T-helper 2 cell treated with Interferon-gamma antibody and Interleukin-4, amounts not matched to agents 5 μg/mL and 100 μg/mL, for 36 hours (primary cell): ENCODE results near the gene ERLEC1.

Source experiments
- DNase-seq: peaks from one replicate; pipeline ENCODE4 v3.0.0; 2021; ENCODE audit warnings: low spot score
- H3K27ac Mint-ChIP-seq: one replicate; pipeline ENCODE4 v1.8.0; 2021; ENCODE audit warnings: mild to moderate bottlenecking, mixed read lengths
- H3K27me3 Mint-ChIP-seq: one replicate; pipeline ENCODE4 v1.8.0; 2021; ENCODE audit warnings: low read depth, mixed read lengths
- H3K36me3 Mint-ChIP-seq: one replicate; pipeline ENCODE4 v1.8.0; 2021; ENCODE audit warnings: low read depth, mixed read lengths
- H3K4me1 Mint-ChIP-seq: one replicate; pipeline ENCODE4 v1.8.0; 2021; ENCODE audit warnings: low read depth, mixed read lengths
- H3K4me3 Mint-ChIP-seq: one replicate; pipeline ENCODE4 v1.8.0; 2022; ENCODE audit warnings: mild to moderate bottlenecking, moderate library complexity, mixed read lengths
- H3K9me3 Mint-ChIP-seq: one replicate; pipeline ENCODE4 v1.8.0; 2021; ENCODE audit warnings: mixed read lengths

Gene ERLEC1

DNA sequence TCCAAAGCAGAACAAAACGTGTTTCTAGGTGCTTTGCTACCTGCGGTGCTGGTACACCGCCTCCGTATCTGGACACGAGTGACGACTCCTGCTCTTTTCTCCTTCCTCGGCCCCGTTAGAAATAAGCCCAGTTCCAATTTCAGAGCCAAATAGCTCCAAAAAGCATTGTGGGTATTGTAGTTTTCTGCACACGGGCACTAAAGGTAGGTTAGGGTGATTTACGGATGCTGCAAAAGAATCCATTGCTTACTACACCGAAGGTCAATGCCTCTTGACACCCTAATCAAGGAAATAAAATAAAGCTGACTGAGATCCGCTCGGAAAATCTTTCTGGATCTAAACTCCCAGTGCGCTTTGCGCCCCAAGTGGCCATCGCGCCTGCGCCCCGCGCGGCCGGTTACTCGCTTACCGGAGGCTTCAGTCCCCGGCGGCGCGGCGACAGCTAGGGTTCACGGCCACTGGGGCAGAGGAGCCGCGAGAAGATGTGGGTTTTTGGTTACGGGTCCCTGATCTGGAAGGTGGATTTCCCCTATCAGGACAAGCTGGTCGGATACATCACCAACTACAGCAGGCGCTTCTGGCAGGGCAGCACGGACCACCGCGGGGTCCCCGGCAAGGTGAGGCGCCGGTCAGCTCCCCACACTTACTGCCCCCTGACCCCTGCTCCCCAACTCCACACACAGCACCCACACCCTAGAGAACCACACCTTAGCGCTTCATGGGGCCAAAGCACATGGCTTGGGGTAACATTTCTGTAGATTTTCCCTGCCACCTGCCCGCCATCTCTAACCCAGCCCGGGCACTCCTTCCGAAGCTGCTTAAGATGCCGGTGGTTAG lies 19.2 kb upstream of the ERLEC1 start, which contains the start of gene CHAC2:
TSS of gene CHAC2 (plus strand) at position 400 of the 837 bp plus-strand sequence. CDS start at position 483, 83 bp downstream.
- H3K9me3 Mint-ChIP-seq, result no peaks in the 10 kb centered on the region
- peak within 1 kb of the TSS; percentile 95 for H3K27ac Mint-ChIP-seq
- no peaks in the 10 kb centered on the region for H3K27me3 Mint-ChIP-seq
- peaks cover 29% of the 10 kb centered on the region for H3K36me3 Mint-ChIP-seq
- peaks cover 30% of the 10 kb centered on the region for H3K4me1 Mint-ChIP-seq
- H3K4me3 Mint-ChIP-seq, result peak within 1 kb of the TSS; percentile 95
- peak; percentile 87 for DNase-seq

DNA sequence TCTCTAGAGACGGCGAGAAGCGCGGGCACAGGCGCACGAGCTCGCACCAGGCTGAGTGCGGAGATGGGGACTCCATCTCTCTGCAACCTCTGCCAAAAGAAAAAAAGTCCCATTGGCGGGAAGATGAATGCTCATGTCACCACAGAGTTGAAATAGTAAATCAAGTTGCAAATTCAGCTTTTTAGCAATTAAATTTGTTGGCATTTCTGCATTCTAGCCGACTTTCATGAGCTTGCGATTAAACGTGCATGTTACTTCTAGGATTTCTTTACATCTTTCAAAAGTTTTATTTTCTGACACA lies 18.7 kb upstream of the ERLEC1 start:
- DNase-seq, result no peak
- no peaks in the 10 kb centered on the region for H3K27me3 Mint-ChIP-seq
- peak overlapping the region; percentile 95 for H3K4me3 Mint-ChIP-seq
- H3K9me3 Mint-ChIP-seq, result no peaks in the 10 kb centered on the region
- H3K27ac Mint-ChIP-seq, result peak overlapping the region; percentile 95
- peaks cover 31% of the 10 kb centered on the region for H3K4me1 Mint-ChIP-seq
- peaks cover 26% of the 10 kb centered on the region for H3K36me3 Mint-ChIP-seq

DNA sequence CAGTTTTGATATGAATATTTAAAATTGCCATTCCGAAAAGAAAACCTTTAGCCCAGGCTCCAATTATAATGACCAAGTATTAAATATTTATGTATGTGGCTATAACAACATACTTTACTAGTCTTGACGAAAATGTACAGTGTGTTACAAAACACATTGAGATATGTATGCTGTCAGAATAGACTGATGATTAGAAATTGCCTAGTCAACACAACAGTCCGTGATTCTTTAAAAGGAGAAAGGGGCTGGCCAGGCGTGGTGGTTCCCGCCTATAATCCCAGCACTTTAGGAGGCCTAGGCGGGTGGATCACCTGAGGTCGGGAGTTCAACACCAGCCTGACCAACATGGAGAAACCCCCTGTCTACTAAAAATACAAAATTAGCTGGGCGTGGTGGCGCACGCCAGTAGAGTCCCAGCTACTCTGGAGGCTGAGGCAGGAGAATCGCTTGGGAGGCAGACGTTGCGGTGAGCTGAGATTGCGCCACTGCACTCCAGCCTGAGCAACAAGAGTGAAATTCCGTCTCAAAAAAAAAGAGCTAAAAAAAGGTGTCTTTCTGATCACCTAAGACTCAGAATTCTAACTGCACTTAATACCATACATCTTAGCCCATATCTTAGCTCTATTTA lies 17.4 kb upstream of the ERLEC1 start:
- peak overlapping the region; percentile 95 for H3K4me3 Mint-ChIP-seq

DNA sequence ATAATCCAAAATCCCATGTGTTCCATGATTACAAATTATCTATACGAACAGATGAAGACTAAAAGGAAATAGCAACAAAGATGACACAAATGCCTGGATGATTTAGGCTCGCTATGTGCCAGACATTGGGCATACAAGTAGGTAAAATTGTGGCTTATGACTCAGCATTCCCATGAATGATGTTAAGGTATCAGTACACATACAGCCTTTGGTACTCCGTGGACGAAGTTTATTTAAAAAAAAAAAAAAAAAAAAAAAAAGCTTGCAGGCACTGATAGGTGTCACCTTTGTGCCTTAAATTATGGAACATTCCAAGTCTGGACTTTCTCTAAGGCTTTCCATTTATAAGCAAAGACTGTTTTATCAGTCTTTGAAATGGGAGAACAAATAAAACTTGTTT lies 16.6 kb upstream of the ERLEC1 start:
- no peaks in the 10 kb centered on the region for H3K27me3 Mint-ChIP-seq
- H3K9me3 Mint-ChIP-seq, result no peaks in the 10 kb centered on the region
- H3K36me3 Mint-ChIP-seq, result peaks cover 22% of the 10 kb centered on the region
- H3K27ac Mint-ChIP-seq, result no peak overlapping the region
- no peak overlapping the region for H3K4me3 Mint-ChIP-seq
- peaks cover 35% of the 10 kb centered on the region for H3K4me1 Mint-ChIP-seq
- no peak for DNase-seq

More for the DNA sequence above, 17.4 kb upstream of the ERLEC1 start:
- peaks cover 24% of the 10 kb centered on the region for H3K36me3 Mint-ChIP-seq
- no peak for DNase-seq
- H3K27ac Mint-ChIP-seq, result no peak overlapping the region
- H3K4me1 Mint-ChIP-seq, result peaks cover 35% of the 10 kb centered on the region
- no peaks in the 10 kb centered on the region for H3K9me3 Mint-ChIP-seq
- H3K27me3 Mint-ChIP-seq, result no peaks in the 10 kb centered on the region

DNA sequence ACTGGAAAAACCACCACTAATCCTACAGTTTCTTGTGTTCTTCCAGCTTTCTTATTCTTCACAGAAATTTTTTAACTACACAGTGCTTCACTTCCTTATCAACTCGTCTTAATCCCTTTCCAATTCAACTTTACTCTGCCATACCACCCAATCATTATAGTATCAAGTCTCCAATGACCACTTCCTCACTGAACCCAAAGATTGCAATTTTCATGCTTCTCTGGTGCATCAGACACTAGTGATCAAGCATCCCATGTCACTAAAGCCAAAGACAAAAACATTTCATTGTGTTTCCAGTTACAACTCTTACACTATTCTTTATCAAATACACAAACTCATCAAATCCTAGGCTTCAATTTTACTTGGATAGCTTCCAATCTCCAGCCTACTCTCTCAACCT lies 9.7 kb upstream of the ERLEC1 start:
- H3K4me3 Mint-ChIP-seq, result no peak overlapping the region
- no peak for DNase-seq
- peaks cover 44% of the 10 kb centered on the region for H3K36me3 Mint-ChIP-seq
- peaks cover 22% of the 10 kb centered on the region for H3K4me1 Mint-ChIP-seq
- peak overlapping the region; percentile 52 for H3K27ac Mint-ChIP-seq
- no peaks in the 10 kb centered on the region for H3K27me3 Mint-ChIP-seq
- peaks cover 4% of the 10 kb centered on the region for H3K9me3 Mint-ChIP-seq

DNA sequence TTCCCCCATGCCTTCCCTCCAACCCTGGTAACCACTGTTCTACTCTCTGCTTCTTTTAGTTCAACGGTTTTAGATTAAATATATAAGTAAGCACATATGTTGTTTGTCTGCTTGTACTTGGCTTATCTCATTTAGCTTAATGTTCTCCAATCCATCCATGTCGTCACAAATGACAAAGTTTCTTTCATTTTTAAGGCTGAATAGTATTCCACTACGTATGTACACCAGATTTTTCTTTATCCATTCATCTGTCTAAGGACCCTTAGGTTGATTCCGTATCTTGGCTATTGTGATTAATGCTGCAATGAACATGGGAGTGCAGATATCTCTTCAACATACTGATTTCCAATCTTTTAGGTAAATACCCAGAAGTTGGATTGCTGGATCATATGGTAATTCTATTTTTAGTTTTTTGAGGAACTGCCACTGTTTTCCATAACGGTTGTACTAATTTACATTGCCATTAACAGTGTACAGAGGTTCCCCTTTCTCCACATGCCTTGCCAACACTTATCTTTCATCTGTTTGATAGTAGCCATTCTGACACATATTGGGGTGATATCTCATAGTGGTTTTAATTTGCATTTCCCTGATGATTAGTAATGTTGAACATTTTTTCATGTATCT lies 8.2 kb upstream of the ERLEC1 start:
- Mint-ChIP-seq H3K27ac (no peak overlapping the region), H3K9me3 (peaks cover 4% of the 10 kb centered on the region), H3K36me3 (peaks cover 41% of the 10 kb centered on the region), H3K27me3 (no peaks in the 10 kb centered on the region), H3K4me3 (no peak overlapping the region), H3K4me1 (peaks cover 22% of the 10 kb centered on the region)
- no peak for DNase-seq

DNA sequence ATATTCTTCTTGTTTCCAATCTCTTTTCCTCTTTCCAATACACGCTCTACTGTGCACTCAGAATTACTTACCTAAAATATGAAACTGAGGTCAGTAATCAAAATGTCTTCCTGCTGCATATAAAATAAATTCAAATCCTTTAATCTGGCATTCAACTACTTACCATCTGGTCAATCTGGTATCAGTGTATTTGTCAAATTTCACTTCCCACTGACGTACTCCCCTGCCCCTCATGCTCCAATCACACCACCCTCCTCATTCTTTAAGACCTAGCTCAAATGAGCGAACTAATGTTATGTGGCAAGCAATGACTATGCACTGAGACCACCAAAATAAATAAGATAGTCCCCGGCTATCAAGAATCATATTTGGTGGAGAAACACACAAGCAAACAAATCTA lies 6.8 kb upstream of the ERLEC1 start:
- no peak overlapping the region for H3K4me3 Mint-ChIP-seq
- peaks cover 38% of the 10 kb centered on the region for H3K36me3 Mint-ChIP-seq
- no peak for DNase-seq
- H3K4me1 Mint-ChIP-seq, result peaks cover 29% of the 10 kb centered on the region
- peaks cover 4% of the 10 kb centered on the region for H3K9me3 Mint-ChIP-seq
- no peaks in the 10 kb centered on the region for H3K27me3 Mint-ChIP-seq
- no peak overlapping the region for H3K27ac Mint-ChIP-seq

DNA sequence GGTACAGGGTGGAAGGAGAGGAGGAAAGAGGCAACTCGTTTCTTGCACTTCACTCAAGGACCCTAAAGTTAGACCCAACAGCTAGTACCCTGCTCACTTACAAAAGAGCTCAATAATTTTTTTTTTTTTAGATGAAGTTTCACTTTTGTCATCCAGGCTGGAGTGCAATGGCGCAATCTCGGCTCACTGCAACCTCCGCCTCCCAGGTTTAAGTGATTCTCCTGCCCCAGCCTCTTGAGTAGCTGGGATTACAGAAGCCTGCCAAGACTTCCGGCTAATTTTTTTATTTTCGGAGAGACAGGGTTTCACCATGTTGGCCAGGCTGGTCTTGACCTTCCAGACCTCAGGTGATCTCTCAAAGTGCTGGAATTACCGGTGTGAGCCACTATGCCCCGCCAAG lies 4.2 kb upstream of the ERLEC1 start:
- Mint-ChIP-seq H3K36me3 (peaks cover 34% of the 10 kb centered on the region), H3K9me3 (peaks cover 4% of the 10 kb centered on the region), H3K4me1 (peaks cover 28% of the 10 kb centered on the region), H3K27me3 (no peaks in the 10 kb centered on the region), H3K27ac (no peak overlapping the region), H3K4me3 (no peak overlapping the region)
- DNase-seq, result no peak

DNA sequence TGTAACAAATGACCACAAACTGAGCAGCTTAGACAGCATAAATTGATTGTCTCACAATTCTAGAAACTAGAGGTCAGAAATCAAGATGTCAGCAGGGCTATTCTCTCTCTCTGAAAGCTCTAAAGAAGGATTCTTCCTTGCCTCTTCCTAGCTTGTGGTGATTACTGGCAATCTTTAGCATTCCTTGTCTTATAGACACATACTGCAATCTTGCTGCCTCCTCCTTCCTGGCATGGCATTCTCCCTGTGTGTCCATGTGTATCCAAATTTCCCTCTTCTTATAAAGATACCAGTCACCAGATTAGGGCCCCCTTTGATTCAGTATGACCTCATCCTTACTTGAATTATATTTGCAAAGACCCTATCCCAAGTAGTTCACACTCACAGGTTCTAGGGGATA lies 2.4 kb upstream of the ERLEC1 start:
- Mint-ChIP-seq H3K4me3 (peak overlapping the region; percentile 96), H3K4me1 (peaks cover 26% of the 10 kb centered on the region), H3K27ac (no peak overlapping the region), H3K36me3 (peaks cover 24% of the 10 kb centered on the region), H3K27me3 (no peaks in the 10 kb centered on the region), H3K9me3 (no peaks in the 10 kb centered on the region)
- DNase-seq, result no peak

DNA sequence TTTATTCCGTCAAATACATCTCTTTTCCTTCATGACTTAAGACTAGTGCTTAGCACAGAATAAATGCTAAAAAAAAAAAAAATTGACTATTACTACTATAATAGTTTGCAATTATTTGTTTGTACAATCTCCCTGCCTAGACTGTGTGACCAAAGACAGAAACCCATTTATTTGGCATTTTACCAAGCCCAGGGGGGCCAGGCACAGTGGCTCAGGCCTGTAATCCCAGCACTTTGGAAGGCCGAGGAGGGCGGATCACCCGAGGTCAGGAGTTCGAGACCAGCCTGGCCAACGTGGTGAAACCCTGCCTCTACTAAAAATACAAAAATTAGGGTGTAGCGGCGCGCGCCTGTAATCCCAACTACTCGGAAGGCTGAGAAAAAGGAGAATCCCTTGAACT lies 1.5 kb upstream of the ERLEC1 start:
- Mint-ChIP-seq H3K27me3 (no peaks in the 10 kb centered on the region), H3K9me3 (no peaks in the 10 kb centered on the region), H3K4me3 (peak overlapping the region; percentile 96), H3K4me1 (peaks cover 27% of the 10 kb centered on the region), H3K36me3 (peaks cover 16% of the 10 kb centered on the region), H3K27ac (peak overlapping the region; percentile 96)
- no peak for DNase-seq

DNA sequence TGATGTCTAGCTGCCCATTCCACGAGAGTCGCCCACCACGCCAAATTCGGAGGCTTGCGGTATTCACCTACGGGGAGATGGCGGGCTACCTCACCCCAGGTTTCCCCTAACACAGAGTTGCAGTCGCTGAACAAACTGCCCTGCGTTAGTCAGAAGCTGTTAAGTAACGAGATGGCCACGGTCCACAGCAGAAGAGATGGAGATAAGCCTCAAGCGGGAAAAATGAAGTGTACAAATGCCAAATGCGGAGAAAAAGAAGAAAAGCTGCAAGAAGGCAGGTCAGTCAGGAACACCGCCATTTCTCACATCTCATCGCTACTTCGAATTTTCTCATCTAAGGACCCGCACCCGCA lies 516 bp upstream of the ERLEC1 start:
- Mint-ChIP-seq H3K27me3 (no peaks in the 10 kb centered on the region), H3K36me3 (peaks cover 18% of the 10 kb centered on the region), H3K4me3 (peak overlapping the region; percentile 96), H3K9me3 (no peaks in the 10 kb centered on the region), H3K27ac (peak overlapping the region; percentile 96), H3K4me1 (peaks cover 34% of the 10 kb centered on the region)
- peak; percentile 39 for DNase-seq

DNA sequence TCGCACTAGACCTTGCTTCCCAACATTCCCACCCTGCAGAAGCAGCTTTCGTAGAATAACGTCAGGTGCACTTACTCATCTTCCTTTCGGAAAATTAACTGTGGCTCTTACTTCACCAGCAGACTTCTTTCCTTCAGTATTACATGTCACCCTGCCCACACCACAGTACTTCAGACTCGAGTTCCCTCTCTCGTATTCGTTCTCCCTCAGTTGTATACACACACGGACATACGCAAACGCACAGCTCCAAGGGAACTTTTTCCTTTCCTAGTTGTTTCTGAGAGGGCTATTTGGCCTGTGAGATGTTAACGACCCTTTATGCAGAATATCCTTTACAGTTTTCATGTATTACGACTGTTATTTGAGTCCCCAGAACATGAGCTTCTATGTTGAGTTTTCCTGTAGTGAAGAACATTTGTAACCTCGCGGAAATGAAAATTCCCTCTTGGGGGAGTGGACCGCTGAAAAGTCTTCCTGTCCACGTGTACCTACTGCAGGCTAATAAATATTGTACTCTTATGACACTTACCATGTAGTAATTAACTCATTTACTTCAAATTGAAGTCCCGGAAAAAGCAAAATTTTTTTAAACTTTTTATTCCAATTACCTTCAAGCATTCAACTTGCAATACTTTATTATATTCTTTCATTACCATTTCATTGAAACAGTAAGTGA lies 908 bp downstream of the ERLEC1 start:
- peak overlapping the region; percentile 96 for H3K4me3 Mint-ChIP-seq
- DNase-seq, result peak; percentile 33
- peaks cover 10% of the 10 kb centered on the region for H3K36me3 Mint-ChIP-seq
- peak overlapping the region; percentile 96 for H3K27ac Mint-ChIP-seq
- H3K4me1 Mint-ChIP-seq, result peaks cover 36% of the 10 kb centered on the region
- no peaks in the 10 kb centered on the region for H3K27me3 Mint-ChIP-seq
- H3K9me3 Mint-ChIP-seq, result no peaks in the 10 kb centered on the region

DNA sequence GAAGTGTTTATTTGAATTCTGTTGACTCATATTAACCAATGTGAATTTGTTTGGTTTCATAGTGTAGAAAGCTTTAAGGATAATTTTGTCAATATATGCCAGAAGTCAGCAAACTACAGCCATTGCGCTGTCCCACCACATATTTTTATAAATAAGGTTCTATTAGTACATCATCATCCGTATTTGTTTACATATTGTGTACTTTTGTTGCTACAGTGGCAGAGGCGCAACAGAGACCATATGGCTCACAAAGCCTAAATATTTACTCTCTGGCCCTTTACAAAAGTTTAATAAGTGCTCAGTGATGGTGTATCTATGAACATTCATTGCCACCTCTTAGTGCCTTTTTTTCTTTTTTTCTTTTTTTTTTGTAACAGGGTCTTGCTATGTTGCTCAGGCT lies 6.4 kb downstream of the ERLEC1 start:
- Mint-ChIP-seq H3K36me3 (peaks cover 27% of the 10 kb centered on the region), H3K9me3 (no peaks in the 10 kb centered on the region), H3K4me1 (peaks cover 15% of the 10 kb centered on the region), H3K27me3 (no peaks in the 10 kb centered on the region), H3K4me3 (no peak overlapping the region), H3K27ac (no peak overlapping the region)
- DNase-seq, result no peak

DNA sequence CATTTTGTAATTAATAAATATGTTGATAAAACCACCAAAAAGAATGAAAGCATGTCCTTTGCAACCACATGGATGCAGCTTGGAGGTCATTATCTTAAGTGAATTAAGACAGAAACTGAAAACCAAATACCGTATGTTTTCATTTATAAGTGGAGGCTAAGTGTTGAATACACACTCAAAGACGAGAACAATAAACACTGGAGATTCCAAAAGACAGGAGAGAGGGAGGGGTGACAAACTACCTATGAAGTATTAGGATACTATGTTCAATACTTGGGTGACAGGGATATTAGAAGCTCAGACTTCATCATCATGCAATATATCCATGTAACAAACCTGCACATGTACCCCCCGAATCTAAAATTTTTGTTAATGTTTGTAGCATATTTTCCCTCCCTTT lies 7.0 kb downstream of the ERLEC1 start:
- Mint-ChIP-seq H3K36me3 (peaks cover 30% of the 10 kb centered on the region), H3K27me3 (no peaks in the 10 kb centered on the region), H3K4me3 (no peak overlapping the region), H3K27ac (no peak overlapping the region), H3K4me1 (peaks cover 16% of the 10 kb centered on the region), H3K9me3 (no peaks in the 10 kb centered on the region)
- no peak for DNase-seq
